ENCODE results near the gene C1R. TPM values are rescaled to one million over a fixed set of nuclear protein-coding genes. Genes with fewer than 3 reads are reported as not detected.

The C1R gene
- total RNA-seq, 1 experiment from 2014 or later = 13.1 TPM

GRCh38 chr12:7121324-7121723 lies 29.1 kb upstream of the C1R start:
- H3K27ac Mint-ChIP-seq (ENCODE audit: low read depth, unreplicated experiment) = no peak overlapping the region
- H3K36me3 Mint-ChIP-seq (ENCODE audit: insufficient read depth, unreplicated experiment) = peaks cover 18% of the 10 kb centered on the region
- TF ChIP-seq CTCF (IDR thresholded peaks at IDR 0.05; ENCODE audit: unreplicated experiment) = no peak
- H3K27me3 Mint-ChIP-seq (ENCODE audit: insufficient read depth, unreplicated experiment) = no peaks in the 10 kb centered on the region
- intact Hi-C loops (cut with micrococcal nuclease) = no loop called here
- CTCF ChIA-PET = interaction anchor here (0.8 to 1.6 kb wide), 4 partner anchors 8 to 146 kb away, joined by 3 to 7 read pairs (median 3); no protein-coding TSS in a partner anchor
- H3K4me3 Mint-ChIP-seq (ENCODE audit: unreplicated experiment) = no peak overlapping the region
- POLR2A ChIA-PET = no interaction called here
- peaks cover 6% of the 10 kb centered on the region for H3K4me1 Mint-ChIP-seq (ENCODE audit: insufficient read depth, unreplicated experiment)
- no peak for DNase-seq (ENCODE audit: unreplicated experiment)
- H3K9me3 Mint-ChIP-seq (ENCODE audit: unreplicated experiment) = no peaks in the 10 kb centered on the region
- BruUV-seq (replicated peaks) = no TSS peak

GRCh38 chr12:7120166-7120565 lies 27.9 kb upstream of the C1R start:
- CTCF ChIA-PET = interaction anchor here (0.6 to 2.0 kb wide), 2 partner anchors 24 to 156 kb away, joined by 3 to 6 read pairs; no protein-coding TSS in a partner anchor
- intact Hi-C loops (cut with micrococcal nuclease) = no loop called here

GRCh38 chr12:7118881-7119280 lies 26.6 kb upstream of the C1R start:
- no peak overlapping the region for H3K4me3 Mint-ChIP-seq (ENCODE audit: unreplicated experiment)
- no peak for DNase-seq (ENCODE audit: unreplicated experiment)
- TF ChIP-seq CTCF (IDR thresholded peaks at IDR 0.05; ENCODE audit: unreplicated experiment) = no peak
- CTCF ChIA-PET = interaction anchor here (0.6 to 2.0 kb wide), 6 partner anchors 9 to 251 kb away, joined by 3 to 6 read pairs (median 4); partner anchors contain the start of genes C1RL, PEX5 and TPI1
- POLR2A ChIA-PET = interaction anchor here (1.4 kb wide), 1 partner anchor 11 kb away, joined by 6 read pairs; no protein-coding TSS in a partner anchor
- BruUV-seq (replicated peaks) = no TSS peak
- H3K36me3 Mint-ChIP-seq (ENCODE audit: insufficient read depth, unreplicated experiment) = peaks cover 37% of the 10 kb centered on the region
- H3K27me3 Mint-ChIP-seq (ENCODE audit: insufficient read depth, unreplicated experiment) = no peaks in the 10 kb centered on the region
- no peaks in the 10 kb centered on the region for H3K9me3 Mint-ChIP-seq (ENCODE audit: unreplicated experiment)
- H3K27ac Mint-ChIP-seq (ENCODE audit: low read depth, unreplicated experiment) = no peak overlapping the region
- H3K4me1 Mint-ChIP-seq (ENCODE audit: insufficient read depth, unreplicated experiment) = peaks cover 6% of the 10 kb centered on the region
- intact Hi-C loops (cut with micrococcal nuclease) = no loop called here

More at GRCh38 chr12:7120166-7120565, 27.9 kb upstream of the C1R start:
- no peak for DNase-seq (ENCODE audit: unreplicated experiment)
- no TSS peak for BruUV-seq (replicated peaks)
- peaks cover 6% of the 10 kb centered on the region for H3K4me1 Mint-ChIP-seq (ENCODE audit: insufficient read depth, unreplicated experiment)
- H3K36me3 Mint-ChIP-seq (ENCODE audit: insufficient read depth, unreplicated experiment) = peaks cover 24% of the 10 kb centered on the region
- H3K4me3 Mint-ChIP-seq (ENCODE audit: unreplicated experiment) = no peak overlapping the region
- no peaks in the 10 kb centered on the region for H3K27me3 Mint-ChIP-seq (ENCODE audit: insufficient read depth, unreplicated experiment)
- H3K27ac Mint-ChIP-seq (ENCODE audit: low read depth, unreplicated experiment) = no peak overlapping the region
- no peaks in the 10 kb centered on the region for H3K9me3 Mint-ChIP-seq (ENCODE audit: unreplicated experiment)
- POLR2A ChIA-PET = no interaction called here
- no peak for TF ChIP-seq CTCF (IDR thresholded peaks at IDR 0.05; ENCODE audit: unreplicated experiment)

GRCh38 chr12:7117670-7118069 lies 25.4 kb upstream of the C1R start:
- DNase-seq (ENCODE audit: unreplicated experiment) = no peak
- Mint-ChIP-seq H3K9me3 (ENCODE audit: unreplicated experiment) (no peaks in the 10 kb centered on the region), H3K27me3 (ENCODE audit: insufficient read depth, unreplicated experiment) (no peaks in the 10 kb centered on the region), H3K27ac (ENCODE audit: low read depth, unreplicated experiment) (no peak overlapping the region), H3K4me1 (ENCODE audit: insufficient read depth, unreplicated experiment) (peaks cover 6% of the 10 kb centered on the region), H3K4me3 (ENCODE audit: unreplicated experiment) (no peak overlapping the region), H3K36me3 (ENCODE audit: insufficient read depth, unreplicated experiment) (peaks cover 36% of the 10 kb centered on the region)
- ChIA-PET POLR2A (no interaction called here), CTCF (interaction anchor here (0.7 to 1.1 kb wide), 4 partner anchors 9 to 57 kb away, joined by 3 read pairs; partner anchors contain the start of gene C1S)
- BruUV-seq (replicated peaks) = no TSS peak
- no peak for TF ChIP-seq CTCF (IDR thresholded peaks at IDR 0.05; ENCODE audit: unreplicated experiment)
- intact Hi-C loops (cut with micrococcal nuclease) = no loop called here
